ENCODE measurements around the gene AGBL1.
"Not testable (repeated sequence)": the region's sequence is repeated elsewhere in the genome, so short reads cannot be mapped to it uniquely, and the experiment has no call there.

AGBL1 gene

DNA sequence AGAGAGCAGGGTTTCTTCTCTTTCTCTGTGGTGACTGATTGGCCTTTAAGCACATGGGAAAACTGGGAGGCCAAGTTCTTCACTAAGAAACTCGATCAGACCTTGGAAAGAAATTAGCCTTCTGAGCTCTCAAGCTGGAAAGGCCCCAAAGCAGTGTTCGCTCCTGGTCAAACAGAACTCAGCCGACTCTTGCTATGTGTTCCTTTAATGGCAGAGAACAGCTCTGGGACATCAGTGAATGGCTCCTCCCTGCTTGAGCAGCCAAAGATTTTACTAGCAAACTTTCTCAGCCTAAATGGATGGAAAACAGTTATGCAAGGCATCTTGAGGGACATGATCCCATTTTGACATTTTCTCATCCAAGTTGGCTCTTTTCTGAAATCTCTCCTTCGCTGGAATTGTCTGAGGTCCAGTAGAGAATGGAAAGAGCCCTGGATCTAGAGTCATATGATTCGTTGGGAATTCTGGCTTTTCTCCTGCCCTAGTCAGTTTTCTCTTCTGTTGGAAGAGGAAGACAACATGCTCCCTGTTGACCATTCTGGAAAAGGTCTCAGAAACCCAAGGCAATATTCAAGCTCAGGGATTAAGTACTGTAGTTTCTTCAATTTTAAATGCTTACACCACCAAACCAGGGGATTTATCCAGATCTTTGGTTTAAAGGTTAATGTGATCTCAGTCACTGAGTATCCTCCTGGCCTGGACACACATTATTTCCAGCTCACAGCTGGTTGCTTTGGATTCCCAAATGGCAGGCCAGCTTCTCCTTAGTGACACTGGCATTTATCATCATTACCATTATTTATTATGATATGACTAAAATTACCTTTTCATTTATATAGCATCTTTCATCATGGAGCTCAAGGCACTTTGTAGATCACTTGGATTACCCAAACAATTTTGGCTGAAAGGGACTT, 319.6 kb downstream of the AGBL1 start:
- DNase-seq (ENCODE audit: low spot score), result no peak

DNA sequence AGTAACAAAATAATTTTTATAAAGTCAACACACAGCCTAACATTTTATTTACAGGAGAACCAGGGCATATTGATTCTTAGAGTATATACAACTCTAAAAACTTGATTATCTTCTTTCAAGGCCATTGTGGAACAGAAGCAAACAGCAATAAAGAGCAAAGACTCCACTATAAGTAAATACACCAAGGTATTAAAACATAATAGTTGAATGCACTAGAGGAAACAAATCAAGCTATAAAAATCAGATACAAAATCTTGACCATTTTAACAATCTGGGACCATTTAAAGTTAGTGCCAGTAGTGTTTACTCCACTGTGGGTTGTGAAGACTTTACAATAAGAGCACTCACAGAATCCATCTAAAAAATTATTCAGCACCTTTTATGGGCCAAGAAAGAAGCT, 323.6 kb downstream of the AGBL1 start:
- no peak for DNase-seq (ENCODE audit: low spot score)

DNA sequence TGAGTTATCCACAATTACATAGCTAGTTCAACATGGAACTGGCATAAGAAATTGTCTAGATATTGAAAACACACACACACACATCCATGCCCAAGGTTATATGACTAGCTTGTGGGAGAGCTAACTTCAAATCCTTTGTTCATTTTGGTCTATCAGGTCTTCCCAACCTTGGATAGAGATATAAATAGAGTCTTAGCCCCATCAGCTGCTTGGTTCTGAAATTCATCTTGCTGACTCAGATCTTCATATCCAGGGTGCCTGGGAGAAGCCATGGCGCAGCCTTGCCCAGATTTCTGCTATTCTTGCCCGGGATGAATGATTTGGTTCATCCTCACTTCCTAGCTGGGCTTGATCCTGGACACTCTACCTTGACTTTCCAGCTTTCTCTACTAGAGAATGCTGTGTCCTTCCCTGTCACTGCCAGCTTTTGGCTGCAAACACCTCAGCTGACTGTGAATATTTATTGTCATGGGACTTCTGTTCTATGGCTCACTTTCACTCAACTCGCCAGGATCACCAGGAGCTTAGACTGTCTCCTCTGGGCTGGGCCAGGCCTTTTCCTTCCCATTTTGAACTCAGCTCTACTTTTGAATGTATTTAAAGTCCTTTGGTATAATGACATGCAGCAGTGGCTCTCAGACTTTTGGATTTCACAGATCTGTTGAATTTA, 324.4 kb downstream of the AGBL1 start:
- DNase-seq (ENCODE audit: low spot score), result no peak

DNA sequence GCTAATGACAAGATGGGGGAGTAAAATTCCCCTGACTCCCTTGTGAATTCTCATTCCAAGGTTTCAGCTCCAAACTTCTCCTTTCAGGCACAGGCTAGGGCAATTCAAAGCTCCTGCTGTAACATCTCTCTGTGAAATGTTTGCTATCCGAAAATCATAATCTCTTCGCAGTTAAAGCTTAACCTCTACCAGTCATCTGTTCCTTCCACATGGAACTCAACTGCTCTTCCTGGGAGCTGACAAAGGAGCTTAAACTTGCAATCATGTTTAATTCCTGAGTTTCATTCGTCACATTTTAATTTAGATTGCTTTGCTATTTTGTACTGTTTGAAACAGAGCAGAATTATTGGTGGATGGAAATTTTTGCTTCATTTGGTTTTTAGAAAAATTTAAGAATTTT, 328.6 kb downstream of the AGBL1 start:
- DNase-seq (ENCODE audit: low spot score), result no peak

DNA sequence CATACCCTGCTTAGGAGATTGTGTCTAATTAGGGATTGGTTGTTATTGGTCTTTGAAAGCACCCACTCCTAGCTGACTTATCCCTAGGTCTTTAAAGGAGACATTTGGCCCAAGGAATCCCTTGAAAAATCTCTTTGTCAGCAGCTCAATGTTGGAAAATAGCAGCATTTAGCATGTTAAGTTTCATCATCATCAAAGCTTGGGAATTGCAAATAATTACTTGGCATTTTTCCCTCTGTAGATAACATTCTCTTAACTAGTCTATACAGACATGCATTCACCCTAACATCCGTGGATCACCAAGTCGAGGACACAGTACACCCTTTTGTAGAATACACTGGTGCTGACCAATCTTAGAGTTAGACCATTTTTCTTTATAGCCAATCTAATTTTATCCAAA, 332.2 kb downstream of the AGBL1 start:
- no peak for DNase-seq (ENCODE audit: low spot score)

DNA sequence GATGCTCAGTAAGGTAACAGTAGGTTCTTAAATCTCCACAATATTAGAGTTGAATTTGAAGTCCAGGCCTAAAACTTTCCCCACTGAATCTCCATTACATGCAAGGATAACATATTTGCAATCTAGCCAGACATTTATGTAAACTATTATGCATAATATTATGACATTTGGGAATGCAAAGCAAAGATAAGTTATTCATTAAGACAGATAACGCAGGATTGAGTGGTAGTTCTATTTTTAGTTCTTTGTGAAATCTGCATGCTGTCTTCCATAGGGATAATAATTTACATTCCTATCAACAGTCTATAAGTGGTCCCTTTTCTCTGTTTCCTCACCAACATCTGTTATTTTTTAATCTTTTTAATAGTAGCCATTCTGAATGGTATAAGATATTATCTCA, 333.5 kb downstream of the AGBL1 start:
- no peak for DNase-seq (ENCODE audit: low spot score)

DNA sequence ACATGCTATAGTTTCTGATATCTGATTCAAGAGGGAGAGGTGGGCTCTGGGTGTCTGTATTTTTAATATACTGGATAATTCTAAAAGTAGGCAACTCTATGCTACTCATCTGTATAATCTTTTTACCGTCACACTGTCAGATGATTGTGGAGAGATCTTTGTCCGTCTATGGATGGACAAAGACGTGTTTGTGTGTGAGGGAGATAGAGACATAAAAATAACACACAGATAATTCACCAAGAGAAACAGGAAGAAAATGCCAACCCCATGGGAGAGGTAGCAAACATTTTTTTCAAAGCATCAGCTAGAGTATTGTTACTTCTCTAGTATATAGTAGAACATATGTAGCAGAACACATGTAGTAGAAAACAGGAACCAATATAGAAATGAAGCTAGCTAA, 346.1 kb downstream of the AGBL1 start:
- DNase-seq (ENCODE audit: low spot score), result no peak

DNA sequence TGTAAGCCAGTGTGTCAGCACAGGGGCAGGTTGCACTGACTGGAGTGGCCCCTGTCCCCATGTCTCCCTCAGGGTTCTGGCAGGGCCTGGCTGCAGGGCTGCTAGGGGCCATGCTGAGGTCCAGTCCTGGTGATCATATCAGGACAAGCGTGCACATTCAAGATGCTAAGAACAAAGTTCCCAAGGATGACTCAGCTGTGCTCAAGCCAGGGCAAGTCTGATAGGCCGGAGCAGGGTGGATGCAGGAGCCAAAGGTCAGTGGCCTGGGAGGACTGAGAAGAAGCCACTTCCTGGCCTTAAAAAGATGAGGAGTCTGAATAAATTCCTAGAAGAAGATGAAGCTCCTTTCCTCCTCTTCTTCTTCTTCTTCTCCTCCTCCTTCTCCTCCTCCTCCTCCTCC, 353.2 kb downstream of the AGBL1 start:
- DNase-seq (ENCODE audit: low spot score), result no peak

DNA sequence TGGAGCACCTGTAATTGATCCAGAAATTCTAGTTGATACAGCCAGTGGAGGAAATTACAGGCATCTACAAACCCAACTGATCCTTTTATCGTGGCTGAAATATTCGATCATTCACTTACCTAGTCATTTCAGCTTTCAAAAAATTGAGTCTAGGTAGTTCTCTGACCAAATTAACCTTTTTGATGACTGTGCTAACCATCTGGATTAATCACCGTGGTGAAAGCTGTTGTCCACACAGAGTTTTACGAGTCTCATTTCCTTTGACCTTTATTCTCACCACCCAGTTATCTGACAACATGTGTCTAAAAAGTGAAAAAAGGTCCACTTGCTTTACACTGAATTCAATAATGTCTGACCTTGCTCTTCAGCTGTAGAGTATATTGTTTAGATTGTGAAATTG, 354.3 kb downstream of the AGBL1 start:
- DNase-seq (ENCODE audit: low spot score), result no peak

DNA sequence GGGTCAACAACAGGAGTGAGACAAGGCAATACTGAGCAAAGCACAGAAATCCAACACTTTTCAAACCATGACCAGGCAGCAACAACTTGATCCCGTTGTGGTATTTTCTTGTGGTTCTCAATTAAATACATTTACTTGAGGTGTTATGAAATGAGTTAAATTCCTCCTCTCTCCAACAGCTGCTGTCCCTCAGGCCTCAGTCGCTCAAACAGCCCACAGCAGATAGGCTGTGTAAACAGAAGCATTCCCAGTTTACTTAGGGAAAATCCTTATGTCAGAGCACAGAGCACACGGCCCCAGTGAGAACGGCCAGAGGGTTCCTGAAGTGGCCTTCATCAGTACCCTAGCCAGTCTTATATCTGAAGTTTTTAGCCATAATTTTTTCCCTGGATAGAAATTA, 359.9 kb downstream of the AGBL1 start:
- DNase-seq (ENCODE audit: low spot score), result no peak

DNA sequence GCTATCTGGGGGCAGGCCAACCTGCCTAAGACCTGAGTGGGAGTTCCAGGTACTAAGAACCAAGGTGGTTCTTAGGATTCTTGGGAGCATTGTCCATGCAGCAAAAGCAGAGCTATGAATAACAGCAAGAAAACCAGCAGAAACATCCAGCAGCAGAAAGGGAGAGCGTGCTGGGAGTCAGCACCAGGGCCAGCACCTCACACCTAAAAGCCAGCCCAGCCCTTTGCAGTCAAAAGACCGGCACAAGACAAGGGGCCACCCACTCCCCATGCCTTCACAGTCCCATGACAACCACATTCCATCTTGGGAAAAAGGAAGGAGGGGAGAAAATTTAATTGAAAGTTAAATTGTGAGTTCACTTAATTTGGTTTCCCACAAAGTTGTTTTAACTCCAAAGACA, 364.9 kb downstream of the AGBL1 start:
- no peak for DNase-seq (ENCODE audit: low spot score)

DNA sequence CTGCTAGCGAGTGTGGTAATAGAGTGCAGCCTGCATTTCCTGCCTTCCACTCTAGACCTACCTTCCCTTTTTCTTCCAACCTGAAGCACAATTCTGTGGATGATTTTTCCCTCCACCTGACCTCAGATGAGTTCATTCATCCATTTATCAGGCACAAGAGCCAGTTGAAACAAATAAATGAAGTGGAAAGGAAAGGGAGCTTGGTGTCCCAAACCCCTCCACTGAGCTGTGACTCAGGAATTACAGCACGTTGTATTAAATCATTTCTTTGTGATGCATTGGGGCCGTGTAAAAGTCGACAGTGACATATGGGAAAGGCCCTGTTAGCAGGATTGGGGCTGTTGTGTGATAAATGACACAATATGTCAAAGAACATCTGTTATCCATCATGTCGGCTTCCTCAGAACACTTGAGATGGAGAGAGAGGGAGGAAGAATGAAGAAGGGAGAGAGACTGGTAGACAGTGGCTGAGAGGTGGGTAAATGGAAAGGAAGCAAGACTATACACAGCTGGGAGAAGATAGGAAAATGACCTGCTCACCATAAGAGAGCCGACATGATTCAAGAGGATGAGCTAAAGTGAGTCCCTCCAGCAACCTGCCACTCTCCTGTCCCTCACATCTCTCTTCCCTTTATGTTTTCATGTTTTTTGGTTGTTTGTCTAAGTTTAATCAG, 366.0 kb downstream of the AGBL1 start:
- no peak for DNase-seq (ENCODE audit: low spot score)

DNA sequence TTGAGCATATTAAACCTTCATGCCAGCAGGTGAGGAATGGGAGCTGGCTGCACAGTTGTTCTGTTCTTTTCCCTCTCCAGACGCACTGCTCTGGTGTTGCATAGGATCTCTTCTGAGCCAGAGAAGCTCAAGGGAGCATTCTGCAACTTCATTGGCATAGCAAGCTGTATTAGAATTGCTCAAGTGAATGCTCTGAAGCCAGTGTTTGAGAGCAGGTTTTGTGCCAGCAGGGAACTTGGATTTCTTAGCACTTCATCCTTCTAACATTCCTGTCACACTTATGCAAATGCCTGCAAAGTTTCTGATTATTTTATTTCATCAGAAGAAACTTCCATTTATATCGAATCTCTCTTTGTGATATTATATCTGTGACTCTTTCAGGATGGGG, 366.6 kb downstream of the AGBL1 start:
- DNase-seq (ENCODE audit: low spot score), result peak; percentile 17

DNA sequence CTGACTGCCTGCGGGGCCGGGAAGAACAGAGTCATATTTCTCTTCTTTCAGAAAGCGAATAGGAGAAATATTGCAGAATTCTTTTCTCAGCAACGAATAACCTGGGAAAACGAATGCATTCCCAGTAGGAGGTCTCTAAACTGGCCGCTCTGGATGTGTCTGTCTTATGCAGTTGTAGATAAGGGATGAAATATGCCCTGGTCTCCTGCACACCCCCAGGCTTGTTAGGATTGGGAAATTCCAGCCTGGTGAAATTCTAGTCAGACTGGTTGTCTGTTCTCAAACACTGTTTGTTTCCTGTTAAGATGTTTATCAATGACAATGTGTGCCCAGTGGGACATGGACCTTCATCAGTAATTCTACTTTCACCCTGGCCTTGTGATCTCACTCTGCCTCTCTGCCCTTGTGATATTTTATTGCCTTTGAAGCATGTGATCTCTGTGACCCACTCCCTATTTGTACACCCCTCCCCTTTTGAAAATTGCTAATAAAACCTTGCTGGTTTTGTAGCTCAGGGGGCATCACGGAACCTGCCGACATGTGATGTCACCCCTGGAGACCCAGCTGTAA, 385.9 kb downstream of the AGBL1 start:
- DNase-seq (ENCODE audit: low spot score), result not testable (repeated sequence)

DNA sequence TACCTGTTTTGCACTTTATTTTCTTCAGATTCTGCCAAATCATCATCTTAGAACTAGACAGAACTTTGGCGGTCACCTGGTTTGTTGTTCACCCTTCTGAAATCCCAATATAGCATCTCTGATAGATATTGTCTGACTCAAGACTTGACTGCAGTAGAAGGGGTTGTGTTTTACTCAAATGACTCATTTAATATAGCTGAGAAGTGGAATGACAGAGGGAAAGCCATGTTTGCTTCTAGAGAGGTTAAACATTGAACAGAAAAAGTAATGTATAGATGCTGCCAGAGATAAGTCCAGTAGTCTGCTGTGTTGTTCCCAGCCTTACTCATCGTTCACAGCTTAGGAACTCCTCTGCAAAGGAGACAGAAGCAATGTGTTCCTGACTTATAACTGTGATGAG, 402.0 kb downstream of the AGBL1 start:
- DNase-seq (ENCODE audit: low spot score), result no peak

DNA sequence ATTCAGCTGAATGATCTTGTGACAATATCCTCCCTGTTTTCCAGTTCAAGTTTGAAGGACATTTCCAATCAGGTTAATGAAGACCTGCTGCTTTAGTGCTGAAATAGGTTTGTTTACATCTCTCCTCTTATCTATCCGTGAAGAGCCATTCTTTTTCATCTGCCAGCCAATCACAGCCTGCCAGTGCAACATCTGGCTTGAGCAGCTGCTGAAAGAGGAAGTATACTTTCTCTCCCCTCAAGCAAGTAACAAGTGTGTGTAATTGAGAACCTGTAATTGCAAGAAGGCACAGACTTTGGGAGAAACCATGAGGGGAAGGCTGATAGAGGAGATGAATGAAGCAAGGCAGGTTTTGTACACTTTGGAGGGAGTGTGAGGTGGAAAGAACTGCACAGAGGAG, 404.3 kb downstream of the AGBL1 start:
- no peak for DNase-seq (ENCODE audit: low spot score)

DNA sequence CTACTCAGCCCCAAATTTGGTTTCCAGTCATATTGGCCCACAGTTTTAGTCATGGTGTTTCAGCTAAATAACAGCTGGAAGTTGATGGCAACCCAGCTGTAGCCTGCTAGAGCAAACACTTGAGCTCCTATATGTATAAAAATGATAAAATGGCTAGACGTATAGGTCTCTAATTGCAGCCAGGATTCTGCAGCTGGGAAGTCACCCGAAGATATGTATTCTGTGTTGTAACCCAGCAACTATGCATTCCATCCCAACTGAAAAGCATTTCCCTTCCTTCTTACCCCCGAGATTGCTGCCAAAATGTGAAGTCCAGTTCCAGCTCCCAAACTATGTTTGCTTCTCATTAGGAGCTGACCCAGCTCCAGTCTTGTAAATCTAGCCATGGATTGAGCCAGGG, 408.4 kb downstream of the AGBL1 start:
- DNase-seq (ENCODE audit: low spot score), result no peak

DNA sequence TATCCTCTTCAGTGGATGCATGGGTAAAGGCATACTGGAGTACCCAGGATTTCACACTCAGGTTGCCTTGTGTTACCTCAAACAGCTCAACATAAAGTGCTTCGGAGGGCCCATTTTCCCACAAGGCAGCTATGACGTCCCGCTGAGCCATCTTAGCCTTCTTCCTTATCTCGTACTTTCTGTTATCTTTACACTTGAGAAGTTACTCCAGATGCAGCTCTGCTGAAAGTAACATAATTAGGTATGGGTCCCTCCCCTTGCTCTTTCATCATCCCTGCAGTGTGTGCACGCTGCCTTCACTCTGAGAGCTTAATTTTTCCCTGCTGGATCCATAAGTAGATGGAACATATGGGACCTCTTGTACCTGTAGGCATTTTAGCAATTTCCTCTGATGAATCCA, 410.3 kb downstream of the AGBL1 start:
- DNase-seq (ENCODE audit: low spot score), result no peak

DNA sequence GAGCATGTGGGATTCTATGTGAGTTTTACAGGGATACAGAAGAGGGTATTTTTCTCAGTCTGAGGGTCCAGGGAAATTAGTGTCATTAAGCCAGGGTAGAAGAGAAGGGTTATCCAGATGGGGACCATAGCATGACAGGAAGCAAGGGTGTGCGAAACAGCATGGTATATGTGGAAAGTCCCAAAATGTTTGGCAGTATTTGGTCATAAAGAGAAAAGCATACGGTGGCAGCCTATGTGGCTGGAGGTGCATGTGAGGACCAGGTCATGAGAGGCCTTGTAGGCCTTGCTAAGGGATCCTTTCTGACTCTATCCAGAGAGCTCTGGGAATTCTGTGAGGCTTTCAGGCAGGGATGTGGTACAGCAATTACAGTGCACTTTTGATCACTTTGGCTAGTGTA, 411.4 kb downstream of the AGBL1 start:
- no peak for DNase-seq (ENCODE audit: low spot score)

DNA sequence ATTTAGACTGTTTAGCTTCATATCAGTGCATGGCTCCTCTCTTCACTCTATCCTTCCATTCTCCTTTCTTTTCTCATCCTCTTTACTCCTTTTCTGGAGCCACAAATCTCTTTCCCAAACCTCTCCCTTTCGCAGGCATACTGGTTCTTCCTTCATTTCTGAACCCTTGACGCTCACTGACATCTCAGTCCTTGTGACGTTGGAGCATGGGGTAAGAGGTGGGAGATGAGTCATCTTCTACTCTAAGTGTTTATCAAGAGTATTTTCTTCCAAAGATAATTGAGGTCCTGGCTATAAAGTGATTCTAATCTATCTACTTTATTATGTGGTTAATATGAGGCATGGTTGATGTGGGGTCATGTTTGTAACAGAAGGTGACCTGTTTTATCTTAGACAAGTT, 414.2 kb downstream of the AGBL1 start:
- no peak for DNase-seq (ENCODE audit: low spot score)

DNA sequence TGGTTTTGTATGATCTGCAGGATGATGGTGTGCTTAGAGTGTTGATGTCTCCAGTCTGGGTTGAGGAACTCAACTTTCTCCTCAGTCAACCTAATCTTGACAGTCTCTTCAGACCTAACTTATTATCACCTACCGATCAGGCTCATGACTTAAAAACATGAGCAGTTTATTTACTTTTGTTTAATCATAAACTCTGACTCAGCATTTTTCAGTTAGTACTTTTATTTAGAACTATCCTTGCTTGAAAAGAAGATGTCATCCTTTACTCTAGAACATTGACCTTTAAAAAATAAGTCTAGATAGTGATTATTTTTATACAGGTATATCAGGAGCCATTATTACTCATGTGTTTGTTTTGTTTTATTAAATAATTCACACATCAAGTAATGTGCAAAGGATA, 414.8 kb downstream of the AGBL1 start:
- DNase-seq (ENCODE audit: low spot score), result no peak

DNA sequence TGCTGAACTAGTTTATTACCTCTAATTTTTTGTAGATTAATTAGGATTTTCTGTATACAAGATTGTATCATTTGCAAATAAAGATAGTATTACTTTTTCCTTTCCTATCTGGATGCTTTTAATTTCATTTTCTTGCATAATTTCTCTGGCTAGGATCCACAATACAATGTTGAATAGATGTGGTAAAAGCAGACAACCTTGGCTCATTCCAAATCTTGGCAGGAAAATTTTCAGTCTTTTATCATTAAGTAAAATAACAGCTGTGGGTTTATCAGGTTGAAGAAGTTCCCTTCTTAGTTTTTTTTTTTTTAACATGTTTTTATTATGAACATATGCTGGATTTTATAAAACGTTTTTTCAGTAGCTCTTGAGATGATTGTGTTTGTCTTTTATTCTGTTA, 422.6 kb downstream of the AGBL1 start:
- DNase-seq (ENCODE audit: low spot score), result no peak

DNA sequence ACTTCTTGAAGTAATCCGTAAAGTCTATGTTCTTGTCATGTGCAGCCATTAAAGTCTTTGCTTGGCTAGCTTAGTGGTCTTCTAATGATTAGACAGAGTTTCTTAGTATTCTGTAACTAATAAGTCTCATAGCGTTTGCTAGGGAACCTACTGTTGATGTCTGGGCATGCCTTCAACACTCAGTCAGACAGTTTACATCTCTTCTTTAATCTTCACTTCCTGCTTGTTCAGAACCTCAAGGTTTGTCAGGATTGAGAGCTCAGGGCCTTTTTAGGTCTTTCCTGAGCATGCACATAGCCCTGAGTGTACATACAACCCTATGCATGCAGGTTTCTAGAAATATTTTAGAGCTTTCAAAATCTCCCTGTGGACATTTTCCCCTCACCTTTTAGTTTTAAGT, 426.3 kb downstream of the AGBL1 start:
- DNase-seq (ENCODE audit: low spot score), result no peak
